Dermis blood vessel endothelial cell (primary cell): ENCODE results near the gene RFXANK. TPM values are rescaled to one million over a fixed set of nuclear protein-coding genes. Genes with fewer than 3 reads are reported as not detected.
A peak's percentile ranks its signal among the peaks of the same experiment; 100 is the strongest.
"Not testable (repeated sequence)": the region's sequence is repeated elsewhere in the genome, so short reads cannot be mapped to it uniquely, and the experiment has no call there.

Source experiments
- DNase-seq: peaks from one replicate; pipeline ENCODE4 v3.0.0; 2010
- total RNA-seq: library from RNA; depleted of rRNA; stranded (reverse); fragments of >200 nt; gene quantifications from 2 replicates; pipeline ENCODE4 v1.2.3, GENCODE V29; 2014

The RFXANK gene
- total RNA-seq, 1 donor from 2014 or later, result 108 TPM

DNA sequence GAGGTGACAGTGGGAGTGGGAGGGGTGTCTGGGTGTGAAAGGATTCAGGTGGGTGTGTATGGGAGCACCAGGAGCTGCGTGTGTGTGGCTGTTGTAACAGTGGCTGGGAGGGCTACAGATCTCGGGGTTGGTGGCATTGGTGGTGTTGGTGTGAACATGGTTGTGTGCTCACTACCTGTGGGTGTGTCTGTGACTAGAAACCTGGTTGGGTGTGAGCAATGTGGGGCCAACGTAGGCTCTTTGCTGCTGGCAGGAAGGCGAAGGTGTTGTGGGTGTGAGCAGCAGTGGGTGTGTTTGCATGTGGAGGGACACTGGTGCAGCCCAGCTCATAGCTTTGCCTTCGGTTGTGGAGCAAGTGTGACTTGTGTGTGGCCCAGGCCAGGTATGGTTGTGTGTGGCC is 14.9 kb downstream of the RFXANK start:
- DNase-seq, result no peak

- no peak for DNase-seq
These were observed 15.8 kb downstream of the RFXANK start for GRCh38 chr19:19207637-19208572.

DNA sequence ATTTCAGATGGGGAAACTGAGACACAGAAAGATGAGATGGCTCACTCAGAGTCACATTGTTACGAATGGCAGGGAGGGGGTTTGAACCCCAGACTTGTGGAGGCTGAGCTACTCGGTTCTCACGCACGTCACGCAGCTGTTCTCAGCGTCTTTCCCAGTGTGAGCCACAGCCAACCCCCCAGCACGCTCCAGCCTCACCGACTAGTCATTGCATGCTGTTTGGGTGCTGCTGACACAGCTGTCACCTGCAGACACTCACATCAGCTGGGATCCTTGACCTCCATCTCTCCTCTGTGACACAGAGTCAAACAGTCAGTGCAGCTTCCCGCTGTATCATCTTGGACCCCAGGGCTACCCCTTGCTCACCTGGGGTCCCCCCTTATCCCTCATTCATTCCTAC is 17.3 kb downstream of the RFXANK start:
- DNase-seq, result no peak

DNA sequence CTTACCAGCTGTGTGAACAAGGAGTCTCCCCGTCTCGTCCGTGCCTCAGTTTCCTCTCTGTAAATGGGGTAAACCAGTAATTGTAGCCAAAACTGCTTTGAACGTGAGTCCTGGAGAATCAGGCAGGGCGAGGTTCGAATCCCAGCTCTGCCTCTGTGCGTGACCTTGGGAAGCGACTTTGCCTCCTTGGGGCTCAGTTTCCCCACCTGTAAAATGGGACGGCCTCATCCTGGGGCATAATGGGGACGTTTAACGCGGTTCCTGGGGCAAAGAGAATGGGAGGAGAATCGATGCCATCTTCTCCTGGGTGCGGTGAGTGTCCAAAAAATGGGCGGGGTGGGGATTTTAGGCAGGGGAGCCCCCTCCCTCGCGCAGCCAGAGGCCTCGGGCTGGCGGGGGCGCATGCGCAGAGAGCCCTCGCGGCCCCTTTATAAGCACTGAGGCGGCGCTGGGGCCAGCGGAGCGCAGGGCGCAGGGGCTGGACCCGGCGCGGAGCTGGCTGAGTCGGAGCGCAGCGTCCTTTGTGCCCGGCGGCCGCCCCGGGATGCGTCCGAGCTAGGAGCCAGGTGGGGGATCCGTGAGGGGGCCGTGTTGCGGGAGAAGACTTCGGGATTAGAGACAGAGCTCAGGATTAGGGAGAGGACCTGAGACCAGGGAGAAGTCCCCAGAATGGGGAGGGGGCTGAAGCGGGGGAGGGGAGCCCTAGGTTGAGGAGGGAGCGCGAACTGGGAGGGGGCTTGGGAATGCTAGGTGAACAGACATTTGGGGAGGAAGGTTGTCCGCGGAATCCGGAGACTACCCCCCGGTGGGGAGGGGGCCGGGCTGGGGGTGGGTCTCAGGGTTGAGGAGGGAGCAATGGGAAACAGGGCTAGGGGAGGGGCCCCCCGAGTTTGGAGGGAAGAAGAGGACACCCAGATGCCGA is 19.7 kb downstream of the RFXANK start, which contains the start of gene NCAN:
Gene NCAN, plus strand, starts transcription at position 460 of the 922 bp plus-strand sequence. CDS start 4,996 bp downstream, outside the sequence.
- no peak for DNase-seq

DNA sequence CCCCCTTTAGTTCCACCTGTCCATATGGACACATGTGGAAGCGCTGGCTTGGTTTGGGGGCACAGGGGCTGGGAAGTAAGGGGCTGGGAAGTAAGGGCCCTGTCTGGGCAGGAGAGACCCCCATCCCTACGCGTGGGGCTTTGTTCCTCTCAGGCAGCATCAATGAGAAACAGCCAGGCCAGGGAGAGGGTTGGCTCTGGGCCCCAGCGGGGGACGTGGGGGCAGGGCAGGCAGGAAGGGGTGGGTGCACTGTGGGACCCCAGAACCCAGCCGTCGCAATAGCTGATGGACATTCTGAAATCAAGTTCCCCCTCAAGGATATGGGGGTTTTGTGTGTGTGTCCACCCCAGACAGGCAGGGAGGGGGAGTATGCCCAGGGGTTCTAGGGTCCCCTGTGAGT is 20.9 kb downstream of the RFXANK start:
- DNase-seq, result no peak

GRCh38 chr19:19213426-19214158 is 21.5 kb downstream of the RFXANK start:
- DNase-seq, result no peak

DNA sequence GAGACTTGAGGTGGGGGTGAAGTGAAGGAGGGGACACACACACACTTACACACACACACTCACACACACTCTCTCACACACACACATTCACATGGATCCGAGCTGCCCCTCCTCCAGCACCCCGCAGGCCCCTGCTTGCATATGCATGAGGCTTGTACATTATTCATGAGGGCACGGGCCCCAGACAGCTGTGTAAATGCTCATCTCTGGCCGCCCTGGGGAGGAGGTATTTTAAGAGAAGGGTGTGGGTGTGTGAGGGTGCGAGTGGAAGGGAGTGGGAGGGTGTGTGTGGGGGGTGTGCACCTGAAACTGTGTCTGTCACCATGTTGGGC is 22.1 kb downstream of the RFXANK start:
- DNase-seq, result no peak

GRCh38 chr19:19214892-19215291 is 22.8 kb downstream of the RFXANK start:
- DNase-seq, result peak; percentile 68

DNA sequence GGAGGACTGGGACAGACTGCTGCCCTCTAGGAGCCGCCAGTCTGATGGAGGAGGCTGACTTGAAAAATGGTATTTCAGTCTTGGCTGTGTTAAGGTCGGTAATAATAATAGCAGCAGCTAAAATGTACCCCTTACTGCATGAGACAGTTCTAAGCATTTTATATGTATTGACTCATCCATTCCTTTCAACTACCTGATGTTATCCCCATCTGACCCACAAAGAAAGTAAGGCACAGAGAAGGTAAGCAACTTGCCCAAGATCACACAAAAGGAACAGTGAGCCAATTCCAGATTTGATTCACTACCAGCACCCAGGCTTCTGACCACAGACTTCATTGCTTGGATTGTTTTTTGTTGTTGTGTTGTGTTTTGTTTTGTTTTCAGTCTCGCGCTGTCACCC is 23.7 kb downstream of the RFXANK start:
- no peak for DNase-seq

GRCh38 chr19:19217099-19217498 is 25.0 kb downstream of the RFXANK start:
- peak; percentile 46 for DNase-seq

GRCh38 chr19:19218911-19219310 is 26.9 kb downstream of the RFXANK start:
- no peak for DNase-seq

DNA sequence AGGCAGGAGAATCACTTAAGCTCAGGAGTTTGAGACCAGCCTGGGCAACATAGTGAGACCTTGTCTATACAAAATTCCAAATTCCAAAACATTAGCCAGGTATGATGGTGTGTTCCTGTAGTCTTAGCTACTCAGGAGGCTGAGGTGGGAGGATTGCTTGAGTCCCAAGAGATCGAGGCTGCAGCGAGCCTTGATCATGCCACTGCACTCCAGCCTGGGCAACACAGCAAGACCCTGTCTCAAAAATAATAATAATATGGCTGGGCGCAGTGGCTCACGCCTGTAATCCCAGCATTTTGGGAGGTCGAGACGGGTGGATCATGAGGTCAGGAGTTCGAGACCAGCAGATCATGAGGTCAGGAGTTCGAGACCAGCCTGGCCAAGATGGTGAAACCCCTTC is 28.9 kb downstream of the RFXANK start:
- not testable (repeated sequence) for DNase-seq

DNA sequence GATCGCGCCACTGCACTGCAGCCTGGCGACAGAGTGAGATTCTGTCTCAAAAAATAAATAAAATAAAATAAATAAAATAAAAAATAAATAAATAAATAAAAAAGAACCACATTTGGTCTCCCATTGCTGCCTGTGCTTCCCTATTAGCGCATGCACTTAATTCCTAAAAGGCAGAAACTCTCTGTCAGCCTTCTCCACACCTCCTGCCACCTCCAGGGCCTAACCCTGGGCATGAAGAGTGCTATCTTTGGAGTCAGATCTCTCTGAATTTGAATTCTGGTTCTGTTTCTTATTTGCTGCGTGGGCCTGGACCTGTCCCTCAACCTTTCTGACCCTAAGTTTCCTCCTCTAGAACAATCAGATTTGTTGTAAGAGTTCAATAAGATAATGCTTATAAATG is 31.0 kb downstream of the RFXANK start:
- no peak for DNase-seq

DNA sequence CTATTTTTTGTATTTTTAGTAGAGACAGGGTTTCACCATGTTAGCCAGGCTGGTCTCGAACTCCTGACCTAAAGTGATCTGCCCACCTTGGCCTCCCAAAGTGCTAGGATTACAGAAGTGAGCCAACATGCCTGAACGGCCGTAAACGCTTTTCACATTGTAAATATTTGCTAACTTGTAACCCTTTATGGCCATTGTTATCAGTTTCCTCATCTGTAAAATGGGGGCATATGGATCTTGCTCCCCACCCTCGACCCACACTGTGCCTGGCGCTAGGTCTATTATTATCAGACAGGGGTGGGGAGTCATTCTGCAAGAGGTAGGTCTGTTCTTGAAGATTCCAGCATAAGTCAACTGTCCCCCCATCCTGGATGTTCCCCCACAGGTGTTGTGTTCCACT is 31.6 kb downstream of the RFXANK start:
- no peak for DNase-seq

DNA sequence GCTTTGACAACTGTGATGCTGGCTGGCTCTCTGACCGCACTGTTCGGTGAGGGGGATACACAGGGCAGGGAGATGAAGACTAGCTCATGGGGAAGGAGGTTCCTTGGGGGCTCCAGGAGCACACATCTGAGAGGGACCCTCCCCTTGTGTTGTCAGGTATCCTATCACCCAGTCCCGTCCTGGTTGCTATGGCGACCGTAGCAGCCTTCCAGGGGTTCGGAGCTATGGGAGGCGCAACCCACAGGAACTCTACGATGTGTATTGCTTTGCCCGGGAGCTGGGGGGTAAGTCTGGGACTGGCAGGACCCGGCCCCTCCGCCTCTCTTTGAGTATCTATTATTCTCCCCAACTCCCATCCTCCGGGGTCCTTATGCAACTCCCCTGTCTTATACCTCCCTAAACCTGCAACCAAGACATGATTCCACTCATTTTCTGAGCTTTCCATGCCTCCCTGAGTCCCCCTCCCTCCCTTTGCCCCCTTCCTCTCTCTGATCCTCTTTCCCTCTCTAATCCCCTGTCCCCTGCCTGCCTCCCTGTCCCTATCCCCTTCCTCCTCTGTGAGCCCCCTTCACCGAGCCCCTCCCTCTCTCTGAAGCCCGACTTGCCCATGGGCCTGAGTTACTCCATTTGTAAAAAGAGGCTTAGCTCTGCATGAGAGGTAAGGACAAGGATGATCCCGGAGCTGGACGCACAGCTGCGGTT is 32.2 kb downstream of the RFXANK start:
- DNase-seq, result no peak

DNA sequence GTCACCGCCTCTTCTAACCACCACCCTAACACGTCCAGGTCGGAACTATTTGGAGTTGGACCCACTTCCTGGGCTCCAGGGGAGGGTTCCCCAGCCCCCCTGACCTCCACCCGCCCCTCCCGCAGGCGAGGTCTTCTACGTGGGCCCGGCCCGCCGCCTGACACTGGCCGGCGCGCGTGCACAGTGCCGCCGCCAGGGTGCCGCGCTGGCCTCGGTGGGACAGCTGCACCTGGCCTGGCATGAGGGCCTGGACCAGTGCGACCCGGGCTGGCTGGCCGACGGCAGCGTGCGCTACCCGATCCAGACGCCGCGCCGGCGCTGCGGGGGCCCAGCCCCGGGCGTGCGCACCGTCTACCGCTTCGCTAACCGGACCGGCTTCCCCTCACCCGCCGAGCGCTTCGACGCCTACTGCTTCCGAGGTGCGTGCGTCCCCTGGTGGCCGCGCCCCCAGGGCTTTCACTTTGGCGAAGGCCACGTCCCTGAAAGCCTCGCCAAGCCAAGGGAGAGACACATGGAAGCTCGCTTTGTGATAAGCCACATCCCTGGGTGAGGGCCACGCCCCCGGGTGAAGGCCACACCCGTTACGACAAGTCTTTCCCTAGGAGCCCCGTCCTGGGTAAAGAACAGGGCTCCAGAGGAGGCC is 32.9 kb downstream of the RFXANK start:
- DNase-seq, result peak; percentile 46

- DNase-seq, result no peak
These were observed 34.1 kb downstream of the RFXANK start for GRCh38 chr19:19226204-19226603.

GRCh38 chr19:19226663-19227062 is 34.6 kb downstream of the RFXANK start:
- no peak for DNase-seq

- no peak for DNase-seq
These were observed 35.2 kb downstream of the RFXANK start for GRCh38 chr19:19227217-19227616.

- no peak for DNase-seq
These were observed 37.6 kb downstream of the RFXANK start for GRCh38 chr19:19229701-19230100.

DNA sequence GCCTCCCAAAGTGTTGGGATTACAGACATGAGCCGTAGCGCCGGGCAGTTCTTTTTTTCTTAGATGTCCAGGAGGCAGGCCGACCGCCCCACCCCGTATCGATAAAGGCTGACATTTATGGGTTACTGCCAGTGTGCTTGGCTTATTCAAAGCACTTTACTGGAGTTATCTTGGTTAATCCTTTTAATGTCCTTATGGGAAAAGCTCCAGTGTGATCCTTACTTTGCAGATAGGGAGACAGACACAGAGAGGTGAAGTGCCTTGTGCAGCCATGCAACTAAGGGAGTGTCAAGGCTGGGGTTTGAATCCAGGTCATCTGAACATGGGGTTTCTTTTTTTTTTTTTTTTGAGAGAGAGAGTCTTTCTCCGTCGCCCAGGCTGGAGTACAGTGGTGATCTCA is 38.9 kb downstream of the RFXANK start:
- DNase-seq, result no peak
